Measurements from ENCODE around the gene C1S. TPM values are rescaled to one million over a fixed set of nuclear protein-coding genes. Genes with fewer than 3 reads are reported as not detected.

Gene C1S
- total RNA-seq, 4 donors from 2014 or later = 58.1 to 90.8 (median 85.9) TPM

GRCh38 chr12:7118881-7119280 lies 58.4 kb downstream of the C1S start:
- Histone ChIP-seq H3K4me3 (no peak overlapping the region), H3K9me3 (no peaks in the 10 kb centered on the region), H3K36me3 (no peaks in the 10 kb centered on the region), H3K4me1 (peaks cover 5 to 11% of the 10 kb centered on the region in 2 donors), H3K27ac (no peak overlapping the region), H3K27me3 (no peaks in the 10 kb centered on the region)
- intact Hi-C loops (cut with DNase I; ENCODE audit: low total_unique reads) (no loop called here), in situ Hi-C loops (cut with MboI; ENCODE audit: low sequenced_read_pairs in 4 of 4) (loop anchor here (10.0 to 25.0 kb wide), 4 partner anchors 174 to 207 kb away; partner anchors contain the start of genes ATN1 (in 2 of the 4), C12orf57 (in 2 of the 4), RNU7-1 (in 2 of the 4) and ENO2 (in 1 of the 4))
- no peak for TF ChIP-seq POLR2A (IDR thresholded peaks at IDR 0.05)
- no peak for TF ChIP-seq CTCF (IDR thresholded peaks at IDR 0.05 in 4 of 5, conservative IDR thresholded peaks at IDR 0.05 in 1 of 5)
- DNase-seq (no peak), ATAC-seq (no peak)

- in situ Hi-C loops (cut with MboI; ENCODE audit: low sequenced_read_pairs in 4 of 4) (loop anchor here in 2 of 4 donors (25.0 kb wide), 2 partner anchors 183 to 208 kb away; partner anchors contain the start of genes ATN1 (in 1 of the 2), C12orf57 (in 1 of the 2), ENO2 (in 1 of the 2) and LRRC23 (in 1 of the 2)), intact Hi-C loops (cut with DNase I; ENCODE audit: low total_unique reads) (no loop called here)
- DNase-seq (no peak), ATAC-seq (no peak)
- no peaks in the 10 kb centered on the region for H3K36me3 ChIP-seq
- H3K4me3 ChIP-seq = no peak overlapping the region
- H3K9me3 ChIP-seq = no peaks in the 10 kb centered on the region
- no peaks in the 10 kb centered on the region for H3K27me3 ChIP-seq
- no peak for TF ChIP-seq CTCF (IDR thresholded peaks at IDR 0.05 in 4 of 5, conservative IDR thresholded peaks at IDR 0.05 in 1 of 5)
- no peak for TF ChIP-seq POLR2A (IDR thresholded peaks at IDR 0.05)
- H3K27ac ChIP-seq = no peak overlapping the region
- H3K4me1 ChIP-seq = peaks cover 5 to 11% of the 10 kb centered on the region in 2 donors
Measured at GRCh38 chr12:7120166-7120565, 59.6 kb downstream of the C1S start.

Other genes starting within 250 kb of the C1S start
- gene GPR162, start 238.9 kb upstream of the C1S start, total RNA-seq = under 1 TPM in 3 of 4 donors, not detected in 1; 0.16 to 0.31 (median 0.20) TPM
- 1 to 10 TPM in 3 of 4 donors, under 1 TPM in 1; 0.66 to 4.7 (median 1.5) TPM for gene P3H3, start 232.3 kb upstream of the C1S start, total RNA-seq
- not detected for gene GNB3, start 219.8 kb upstream of the C1S start, total RNA-seq
- 1 to 10 TPM in 1 of 4 donors, under 1 TPM in 3; 0.25 to 4.4 (median 0.65) TPM for gene CDCA3, start 209.4 kb upstream of the C1S start, total RNA-seq
- gene USP5, start 208.6 kb upstream of the C1S start, total RNA-seq = 100 to 1,000 TPM in 1 of 4 donors, 10 to 100 TPM in 3; 66.4 to 120 (median 74.1) TPM
- gene TPI1, start 193.2 kb upstream of the C1S start, total RNA-seq = 100 to 1,000 TPM; 500 to 741 (median 604) TPM
- 10 to 100 TPM in 1 of 4 donors, 1 to 10 TPM in 3; 4.6 to 10.0 (median 5.0) TPM for gene SPSB2, start 187.4 kb upstream of the C1S start, total RNA-seq
- 10 to 100 TPM in 2 of 4 donors, 1 to 10 TPM in 2; 6.5 to 14.0 (median 11.0) TPM for gene LRRC23, start 155.9 kb upstream of the C1S start, total RNA-seq
- gene ENO2, start 146.1 kb upstream of the C1S start, total RNA-seq = 1 to 10 TPM in 3 of 4 donors, under 1 TPM in 1; 0.97 to 6.2 (median 1.8) TPM
- gene ATN1, start 132.8 kb upstream of the C1S start, total RNA-seq = 10 to 100 TPM; 11.5 to 31.5 (median 26.5) TPM
- gene RNU7-1, start 116.9 kb upstream of the C1S start, total RNA-seq = not detected
- gene C12orf57, start 116.7 kb upstream of the C1S start, total RNA-seq = 100 to 1,000 TPM; 175 to 220 (median 183) TPM
- 1 to 10 TPM in 3 of 4 donors, under 1 TPM in 1; 0.87 to 7.6 (median 5.0) TPM for gene PTPN6, start 109.4 kb upstream of the C1S start, total RNA-seq
- 100 to 1,000 TPM; 226 to 304 (median 238) TPM for gene PHB2, start 90.1 kb upstream of the C1S start, total RNA-seq
- gene EMG1, start 89.8 kb upstream of the C1S start, total RNA-seq = 10 to 100 TPM; 25.8 to 40.6 (median 32.1) TPM
- 10 to 100 TPM; 19.4 to 42.8 (median 36.7) TPM for gene LPCAT3, start 42.2 kb upstream of the C1S start, total RNA-seq
- 10 to 100 TPM; 47.5 to 97.8 (median 74.9) TPM for gene C1R, start 31.7 kb downstream of the C1S start, total RNA-seq
- gene C1RL, start 48.5 kb downstream of the C1S start, total RNA-seq = 10 to 100 TPM; 15.0 to 18.7 (median 16.7) TPM
- gene RBP5, start 68.2 kb downstream of the C1S start, total RNA-seq = not detected
- 1 to 10 TPM; 1.2 to 3.5 (median 2.4) TPM for gene CLSTN3, start 69.7 kb downstream of the C1S start, total RNA-seq
- 10 to 100 TPM; 66.8 to 96.9 (median 71.1) TPM for gene PEX5, start 129.0 kb downstream of the C1S start, total RNA-seq
- not detected for gene ACSM4, start 243.4 kb downstream of the C1S start, total RNA-seq

Data from gastrocnemius medialis (tissue), 4 donors.